Measurements from ENCODE around the gene EME2. TPM values are rescaled to one million over a fixed set of nuclear protein-coding genes. Genes with fewer than 3 reads are reported as not detected.

The EME2 gene
- total RNA-seq, 1 donor from 2014 or later = 35.9 TPM

- Mint-ChIP-seq H3K9me3 (no peaks in the 10 kb centered on the region), H3K27ac (no peak overlapping the region), H3K4me1 (ENCODE audit: unreplicated experiment) (no peaks in the 10 kb centered on the region), H3K36me3 (no peaks in the 10 kb centered on the region), H3K27me3 (no peaks in the 10 kb centered on the region), H3K4me3 (no peak overlapping the region)
- TF ChIP-seq CTCF (conservative IDR thresholded peaks at IDR 0.05) = no peak
- DNase-seq (ENCODE audit: extremely low spot score, unreplicated experiment) = no peak
Measured at GRCh38 chr16:1765826-1766225, 6.8 kb upstream of the EME2 start.

- H3K4me1 Mint-ChIP-seq (ENCODE audit: unreplicated experiment) = no peaks in the 10 kb centered on the region
- no peak for TF ChIP-seq CTCF (conservative IDR thresholded peaks at IDR 0.05)
- no peak overlapping the region for H3K27ac Mint-ChIP-seq
- H3K36me3 Mint-ChIP-seq = no peaks in the 10 kb centered on the region
- DNase-seq (ENCODE audit: extremely low spot score, unreplicated experiment) = no peak
- H3K27me3 Mint-ChIP-seq = no peaks in the 10 kb centered on the region
- H3K4me3 Mint-ChIP-seq = no peak overlapping the region
- no peaks in the 10 kb centered on the region for H3K9me3 Mint-ChIP-seq
Measured at GRCh38 chr16:1766231-1766630, 6.4 kb upstream of the EME2 start.

- Mint-ChIP-seq H3K9me3 (no peaks in the 10 kb centered on the region), H3K27ac (no peak overlapping the region)
Measured at GRCh38 chr16:1766701-1767100, 5.9 kb upstream of the EME2 start.

GRCh38 chr16:1767116-1767994 is 5.3 kb upstream of the EME2 start:
- no peak for DNase-seq (ENCODE audit: extremely low spot score, unreplicated experiment)
- TF ChIP-seq CTCF (conservative IDR thresholded peaks at IDR 0.05) = no peak
- Mint-ChIP-seq H3K9me3 (no peaks in the 10 kb centered on the region), H3K4me3 (no peak overlapping the region), H3K27ac (no peak overlapping the region), H3K27me3 (no peaks in the 10 kb centered on the region), H3K36me3 (peaks cover 4% of the 10 kb centered on the region), H3K4me1 (ENCODE audit: unreplicated experiment) (no peaks in the 10 kb centered on the region)

More at GRCh38 chr16:1766701-1767100, 5.9 kb upstream of the EME2 start:
- no peak for DNase-seq (ENCODE audit: extremely low spot score, unreplicated experiment)
- Mint-ChIP-seq H3K4me1 (ENCODE audit: unreplicated experiment) (no peaks in the 10 kb centered on the region), H3K4me3 (no peak overlapping the region), H3K36me3 (no peaks in the 10 kb centered on the region), H3K27me3 (no peaks in the 10 kb centered on the region)
- TF ChIP-seq CTCF (conservative IDR thresholded peaks at IDR 0.05) = no peak

- no peak for TF ChIP-seq CTCF (conservative IDR thresholded peaks at IDR 0.05)
- H3K36me3 Mint-ChIP-seq = peaks cover 4% of the 10 kb centered on the region
- no peaks in the 10 kb centered on the region for H3K9me3 Mint-ChIP-seq
- no peak overlapping the region for H3K4me3 Mint-ChIP-seq
- H3K27me3 Mint-ChIP-seq = no peaks in the 10 kb centered on the region
- H3K4me1 Mint-ChIP-seq (ENCODE audit: unreplicated experiment) = no peaks in the 10 kb centered on the region
- no peak overlapping the region for H3K27ac Mint-ChIP-seq
- no peak for DNase-seq (ENCODE audit: extremely low spot score, unreplicated experiment)
Measured at GRCh38 chr16:1768061-1768766, 4.4 kb upstream of the EME2 start.

Data from type B pancreatic cell (in vitro differentiated cells).